Measurements from ENCODE around the gene GATA6. TPM values are rescaled to one million over a fixed set of nuclear protein-coding genes. Genes with fewer than 3 reads are reported as not detected.

Gene GATA6
- total and polyA plus RNA-seq, 2 of the 13 experiments (the other 11 are each of a cell fraction or from before 2014, with no cell fraction given), result 0.84 to 3.2 TPM

DNA sequence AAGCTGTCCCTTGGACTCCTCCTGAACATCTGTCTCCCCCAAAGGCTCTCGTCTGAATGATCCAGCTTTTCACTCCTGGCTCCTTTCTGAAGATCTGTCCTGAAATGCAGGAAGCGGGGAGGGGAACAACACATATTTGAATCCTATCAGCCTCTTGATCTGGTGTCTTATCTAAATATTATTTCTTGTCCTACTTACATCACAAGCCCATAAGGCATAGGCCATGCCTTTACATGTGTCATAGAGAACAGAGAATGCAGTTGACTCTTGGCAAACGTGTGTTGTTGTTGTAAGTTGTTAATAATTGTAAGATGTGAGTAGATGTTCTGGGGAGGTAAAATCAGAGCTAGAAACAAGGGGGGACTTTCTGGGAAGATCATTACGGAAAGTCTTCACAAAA is 57.4 kb downstream of the GATA6 start:
- ChIA-PET POLR2A (no interaction called here), CTCF (ENCODE audit: low intra/inter-chr PET ratio, low total read pairs) (no interaction called here)
- H2AFZ ChIP-seq (ENCODE audit: low read length), result no peak overlapping the region
- in situ Hi-C loops (cut with HindIII; ENCODE audit: extremely low pct_ligation_motif_present, low pct_unique_long_range_greater_than_20kb) (no loop called here), intact Hi-C loops (cut with micrococcal nuclease; ENCODE audit: unreplicated experiment) (loop anchor here (10.0 kb wide), 2 partner anchors 112 to 338 kb away; no protein-coding TSS in a partner anchor)
- H3K9ac ChIP-seq (ENCODE audit: insufficient read depth, low read depth, low read length), result no peak overlapping the region
- FAIRE-seq, result no peak
- H3K27ac ChIP-seq (ENCODE audit: extremely low read length, insufficient read depth, low read length), result no peak overlapping the region
- peaks cover 29% of the 10 kb centered on the region for H3K4me1 ChIP-seq (ENCODE audit: insufficient read depth, low read length)
- BruUV-seq (replicated peaks), result no TSS peak
- 0 out of 5 replicates have a peak, but pooled peaks cover 0 to 5% of the 10 kb centered on the region in 2 experiments for H3K27me3 ChIP-seq (ENCODE audit: control insufficient read depth in 1 of 2, insufficient read depth in 2 of 2, low read length in 2 of 2)
- H3K4me3 ChIP-seq (replicated peaks in 1 of 3; ENCODE audit: insufficient read depth in 1 of 3, low read depth in 2 of 3, low read length in 3 of 3), result no peak overlapping the region
- no peaks in the 10 kb centered on the region for H3K36me3 ChIP-seq (replicated peaks in 1 of 2; ENCODE audit: control insufficient read depth in 1 of 2, insufficient read depth in 2 of 2, low read length in 2 of 2)
- WGBS (ENCODE audit: low lambda C conversion rate), result 33% methylated on average over 4 of the region's 4 CpGs
- no peak for DNase-seq (ENCODE audit: low spot score)
- no peaks in the 10 kb centered on the region for H3K9me3 ChIP-seq (ENCODE audit: low read length)
- H3K79me2 ChIP-seq (ENCODE audit: insufficient read depth, low read length), result no peaks in the 10 kb centered on the region
- ATAC-seq, result no peak
- H4K20me1 ChIP-seq (ENCODE audit: insufficient read depth, low read length), result no peaks in the 10 kb centered on the region
- H3K4me2 ChIP-seq (ENCODE audit: low read depth, low read length), result no peak overlapping the region
- no peak for TF ChIP-seq ISL2 (CRISPR knock-in tag; IDR thresholded peaks at IDR 0.05)
- no peak for TF ChIP-seq EEA1 (CRISPR knock-in tag; IDR thresholded peaks at IDR 0.05; ENCODE audit: borderline replicate concordance)
- no peak for TF ChIP-seq ZFP1 (CRISPR knock-in tag; IDR thresholded peaks at IDR 0.05)
- TF ChIP-seq ESRRA (CRISPR knock-in tag; IDR thresholded peaks at IDR 0.05; ENCODE audit: low read depth), result no peak
- TF ChIP-seq CHD4 (IDR thresholded peaks at IDR 0.05; ENCODE audit: borderline replicate concordance, low read length), result no peak
- TF ChIP-seq, protein P1, sequence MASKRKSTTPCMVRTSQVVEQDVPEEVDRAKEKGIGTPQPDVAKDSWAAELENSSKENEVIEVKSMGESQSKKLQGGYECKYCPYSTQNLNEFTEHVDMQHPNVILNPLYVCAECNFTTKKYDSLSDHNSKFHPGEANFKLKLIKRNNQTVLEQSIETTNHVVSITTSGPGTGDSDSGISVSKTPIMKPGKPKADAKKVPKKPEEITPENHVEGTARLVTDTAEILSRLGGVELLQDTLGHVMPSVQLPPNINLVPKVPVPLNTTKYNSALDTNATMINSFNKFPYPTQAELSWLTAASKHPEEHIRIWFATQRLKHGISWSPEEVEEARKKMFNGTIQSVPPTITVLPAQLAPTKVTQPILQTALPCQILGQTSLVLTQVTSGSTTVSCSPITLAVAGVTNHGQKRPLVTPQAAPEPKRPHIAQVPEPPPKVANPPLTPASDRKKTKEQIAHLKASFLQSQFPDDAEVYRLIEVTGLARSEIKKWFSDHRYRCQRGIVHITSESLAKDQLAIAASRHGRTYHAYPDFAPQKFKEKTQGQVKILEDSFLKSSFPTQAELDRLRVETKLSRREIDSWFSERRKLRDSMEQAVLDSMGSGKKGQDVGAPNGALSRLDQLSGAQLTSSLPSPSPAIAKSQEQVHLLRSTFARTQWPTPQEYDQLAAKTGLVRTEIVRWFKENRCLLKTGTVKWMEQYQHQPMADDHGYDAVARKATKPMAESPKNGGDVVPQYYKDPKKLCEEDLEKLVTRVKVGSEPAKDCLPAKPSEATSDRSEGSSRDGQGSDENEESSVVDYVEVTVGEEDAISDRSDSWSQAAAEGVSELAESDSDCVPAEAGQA (IDR thresholded peaks at IDR 0.05; ENCODE audit: low read depth), result no peak
- TF ChIP-seq, protein P1 (CRISPR knock-in tag; IDR thresholded peaks at IDR 0.05; ENCODE audit: borderline replicate concordance), result no peak
- TF ChIP-seq ZNF792 (CRISPR knock-in tag; IDR thresholded peaks at IDR 0.05), result no peak
- TF ChIP-seq, protein P2, sequence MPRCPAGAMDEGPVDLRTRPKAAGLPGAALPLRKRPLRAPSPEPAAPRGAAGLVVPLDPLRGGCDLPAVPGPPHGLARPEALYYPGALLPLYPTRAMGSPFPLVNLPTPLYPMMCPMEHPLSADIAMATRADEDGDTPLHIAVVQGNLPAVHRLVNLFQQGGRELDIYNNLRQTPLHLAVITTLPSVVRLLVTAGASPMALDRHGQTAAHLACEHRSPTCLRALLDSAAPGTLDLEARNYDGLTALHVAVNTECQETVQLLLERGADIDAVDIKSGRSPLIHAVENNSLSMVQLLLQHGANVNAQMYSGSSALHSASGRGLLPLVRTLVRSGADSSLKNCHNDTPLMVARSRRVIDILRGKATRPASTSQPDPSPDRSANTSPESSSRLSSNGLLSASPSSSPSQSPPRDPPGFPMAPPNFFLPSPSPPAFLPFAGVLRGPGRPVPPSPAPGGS (CRISPR knock-in tag; IDR thresholded peaks at IDR 0.05), result no peak
- TF ChIP-seq ZBTB3 (CRISPR knock-in tag; IDR thresholded peaks at IDR 0.05; ENCODE audit: borderline replicate concordance, low read depth), result no peak
